Measurements from ENCODE around the gene DHRSX. TPM values are rescaled to one million over a fixed set of nuclear protein-coding genes. Genes with fewer than 3 reads are reported as not detected.

DHRSX gene
- total and polyA plus RNA-seq, 2 of the 13 experiments (the other 11 are each of a cell fraction or from before 2014, with no cell fraction given), result 15.5 to 24.3 TPM

DNA sequence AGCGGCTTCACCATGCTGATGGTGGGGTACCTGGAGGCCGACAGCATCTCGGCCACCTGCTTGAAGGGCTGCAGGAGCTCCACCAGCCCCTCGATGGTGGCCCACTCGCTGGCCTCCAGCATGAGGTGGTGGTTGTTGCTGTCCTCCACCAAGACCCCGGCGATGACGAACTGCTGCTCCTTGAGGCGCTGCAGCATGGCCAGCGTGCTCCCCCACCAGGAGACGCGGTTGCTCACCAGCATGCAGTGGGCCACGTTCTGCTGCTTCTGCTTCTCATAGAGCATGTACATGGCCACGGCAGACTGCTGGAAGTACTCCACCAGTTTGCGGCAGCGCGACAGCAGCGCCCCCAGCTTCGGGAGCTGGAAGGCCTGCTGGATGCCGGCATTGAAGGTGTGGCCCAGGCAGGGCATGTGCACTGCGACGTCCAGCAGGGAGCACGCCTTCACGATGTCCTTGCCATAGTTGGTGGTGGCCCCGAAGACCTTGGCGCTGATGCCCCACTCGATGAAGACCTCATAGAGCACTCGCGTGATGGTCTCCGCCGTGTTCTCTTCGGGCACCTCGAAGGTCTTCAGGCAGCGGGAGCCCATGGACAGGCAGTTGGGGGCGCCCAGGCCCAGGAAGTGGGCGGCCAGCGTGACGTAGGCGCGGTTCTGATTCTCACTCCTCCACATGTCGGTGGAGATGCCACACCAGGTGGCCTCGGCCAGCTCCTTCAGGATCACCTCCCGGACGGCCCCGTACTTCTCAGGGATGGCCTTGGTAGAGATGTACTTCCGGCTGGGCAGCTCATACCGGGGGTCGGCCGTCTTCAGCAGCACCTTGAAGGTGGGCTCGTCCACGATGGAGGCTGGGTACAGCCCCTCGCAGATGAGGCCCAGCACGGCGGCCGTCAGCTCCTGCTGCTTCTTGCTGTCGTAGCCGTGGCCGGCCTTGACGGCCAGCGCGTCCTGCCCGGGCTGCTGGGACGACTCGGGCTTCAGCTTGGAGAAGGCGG lies 11.0 kb downstream of the DHRSX start:
- Histone ChIP-seq H3K27ac (ENCODE audit: extremely low read length, insufficient read depth, low read length) (no peak overlapping the region), H3K27me3 (ENCODE audit: control insufficient read depth in 1 of 2, insufficient read depth in 2 of 2, low read length in 2 of 2) (no peaks in the 10 kb centered on the region), H3K4me1 (ENCODE audit: insufficient read depth, low read length) (0 out of 2 replicates have a peak, but pooled peaks cover 15% of the 10 kb centered on the region), H3K36me3 (replicated peaks in 1 of 2; ENCODE audit: control insufficient read depth in 1 of 2, insufficient read depth in 2 of 2, low read length in 2 of 2) (peaks cover 17 to 62% of the 10 kb centered on the region in 2 experiments), H3K4me3 (replicated peaks in 1 of 3; ENCODE audit: insufficient read depth in 1 of 3, low read depth in 2 of 3, low read length in 3 of 3) (no peak overlapping the region), H4K20me1 (ENCODE audit: insufficient read depth, low read length) (peaks cover 13% of the 10 kb centered on the region; the same call in 1 of the 2 replicates), H3K9ac (ENCODE audit: insufficient read depth, low read depth, low read length) (no peak overlapping the region), H3K9me3 (ENCODE audit: low read length) (no peaks in the 10 kb centered on the region), H2AFZ (ENCODE audit: low read length) (no peak overlapping the region), H3K4me2 (ENCODE audit: low read depth, low read length) (no peak overlapping the region), H3K79me2 (ENCODE audit: insufficient read depth, low read length) (peaks cover 33% of the 10 kb centered on the region)
- 98% methylated on average over 21 of the region's 65 CpGs for WGBS (ENCODE audit: low lambda C conversion rate)
- ChIA-PET CTCF (ENCODE audit: low intra/inter-chr PET ratio, low total read pairs) (no interaction called here), POLR2A (no interaction called here)
- FAIRE-seq, result no peak
- intact Hi-C loops (cut with micrococcal nuclease; ENCODE audit: unreplicated experiment), result no loop called here
- peak; percentile 14 for ATAC-seq
- TF ChIP-seq, protein P1, sequence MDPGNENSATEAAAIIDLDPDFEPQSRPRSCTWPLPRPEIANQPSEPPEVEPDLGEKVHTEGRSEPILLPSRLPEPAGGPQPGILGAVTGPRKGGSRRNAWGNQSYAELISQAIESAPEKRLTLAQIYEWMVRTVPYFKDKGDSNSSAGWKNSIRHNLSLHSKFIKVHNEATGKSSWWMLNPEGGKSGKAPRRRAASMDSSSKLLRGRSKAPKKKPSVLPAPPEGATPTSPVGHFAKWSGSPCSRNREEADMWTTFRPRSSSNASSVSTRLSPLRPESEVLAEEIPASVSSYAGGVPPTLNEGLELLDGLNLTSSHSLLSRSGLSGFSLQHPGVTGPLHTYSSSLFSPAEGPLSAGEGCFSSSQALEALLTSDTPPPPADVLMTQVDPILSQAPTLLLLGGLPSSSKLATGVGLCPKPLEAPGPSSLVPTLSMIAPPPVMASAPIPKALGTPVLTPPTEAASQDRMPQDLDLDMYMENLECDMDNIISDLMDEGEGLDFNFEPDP (CRISPR knock-in tag; conservative IDR thresholded peaks at IDR 0.05), result 0 out of 2 replicates have a peak, but pooled peaks have one; percentile 23
- TF ChIP-seq, protein P2, sequence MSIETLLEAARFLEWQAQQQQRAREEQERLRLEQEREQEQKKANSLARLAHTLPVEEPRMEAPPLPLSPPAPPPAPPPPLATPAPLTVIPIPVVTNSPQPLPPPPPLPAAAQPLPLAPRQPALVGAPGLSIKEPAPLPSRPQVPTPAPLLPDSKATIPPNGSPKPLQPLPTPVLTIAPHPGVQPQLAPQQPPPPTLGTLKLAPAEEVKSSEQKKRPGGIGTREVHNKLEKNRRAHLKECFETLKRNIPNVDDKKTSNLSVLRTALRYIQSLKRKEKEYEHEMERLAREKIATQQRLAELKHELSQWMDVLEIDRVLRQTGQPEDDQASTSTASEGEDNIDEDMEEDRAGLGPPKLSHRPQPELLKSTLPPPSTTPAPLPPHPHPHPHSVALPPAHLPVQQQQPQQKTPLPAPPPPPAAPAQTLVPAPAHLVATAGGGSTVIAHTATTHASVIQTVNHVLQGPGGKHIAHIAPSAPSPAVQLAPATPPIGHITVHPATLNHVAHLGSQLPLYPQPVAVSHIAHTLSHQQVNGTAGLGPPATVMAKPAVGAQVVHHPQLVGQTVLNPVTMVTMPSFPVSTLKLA (IDR thresholded peaks at IDR 0.05), result 0 out of 2 replicates have a peak, but pooled peaks have one; percentile 9
- TF ChIP-seq AGO2 (optimal IDR thresholded peaks at IDR 0.05; ENCODE audit: low read depth, low read length), result peak; percentile 19
- TF ChIP-seq, protein P3, sequence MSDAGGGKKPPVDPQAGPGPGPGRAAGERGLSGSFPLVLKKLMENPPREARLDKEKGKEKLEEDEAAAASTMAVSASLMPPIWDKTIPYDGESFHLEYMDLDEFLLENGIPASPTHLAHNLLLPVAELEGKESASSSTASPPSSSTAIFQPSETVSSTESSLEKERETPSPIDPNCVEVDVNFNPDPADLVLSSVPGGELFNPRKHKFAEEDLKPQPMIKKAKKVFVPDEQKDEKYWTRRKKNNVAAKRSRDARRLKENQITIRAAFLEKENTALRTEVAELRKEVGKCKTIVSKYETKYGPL (CRISPR knock-in tag; IDR thresholded peaks at IDR 0.05), result no peak
- BruUV-seq (replicated peaks), result no TSS peak
- DNase-seq (ENCODE audit: low spot score), result no peak
- in situ Hi-C loops (cut with HindIII; ENCODE audit: extremely low pct_ligation_motif_present, low pct_unique_long_range_greater_than_20kb), result no loop called here

Measured in HepG2 (cell line).